HG03108 (cell line): ENCODE data around the gene BIRC7.
A peak's percentile ranks its signal among the peaks of the same experiment; 100 is the strongest.

Source experiments
- ATAC-seq: cut with Tn5 transposase; IDR thresholded peaks from one replicate; pipeline ENCODE4 v1.9.1; 2021; ENCODE audit warnings: moderate library complexity; ENCODE audit not compliant: unreplicated experiment

BIRC7 gene

GRCh38 chr20:63261795-63262528, 26.3 kb downstream of the BIRC7 start:
- no peak for ATAC-seq

- no peak for ATAC-seq
These were observed 27.1 kb downstream of the BIRC7 start for GRCh38 chr20:63262836-63263235.

- no peak for ATAC-seq
These were observed 28.3 kb downstream of the BIRC7 start for GRCh38 chr20:63264000-63264399.

- ATAC-seq: no peak
These were observed 28.8 kb downstream of the BIRC7 start for GRCh38 chr20:63264519-63264918.

GRCh38 chr20:63265891-63266515, 30.3 kb downstream of the BIRC7 start:
- no peak for ATAC-seq

GRCh38 chr20:63267691-63268090, 32.0 kb downstream of the BIRC7 start:
- no peak for ATAC-seq

GRCh38 chr20:63268256-63268655, 32.6 kb downstream of the BIRC7 start:
- no peak for ATAC-seq

GRCh38 chr20:63268671-63269439, 33.1 kb downstream of the BIRC7 start:
- no peak for ATAC-seq

GRCh38 chr20:63269724-63270123, 34.0 kb downstream of the BIRC7 start:
- no peak for ATAC-seq

- no peak for ATAC-seq
These were observed 35.1 kb downstream of the BIRC7 start for GRCh38 chr20:63270606-63271325.

- peak; percentile 92 for ATAC-seq
These were observed 36.7 kb downstream of the BIRC7 start, which contains the start of gene ARFGAP1 for GRCh38 chr20:63272105-63273058. TSS of gene ARFGAP1 (plus strand) at chr20:63272813. CDS start at chr20:63275581, 2,768 bp downstream.

- ATAC-seq: no peak
These were observed 37.4 kb downstream of the BIRC7 start for GRCh38 chr20:63273059-63273579.

GRCh38 chr20:63273635-63274380, 38.1 kb downstream of the BIRC7 start:
- ATAC-seq: no peak

- ATAC-seq: no peak
These were observed 38.9 kb downstream of the BIRC7 start for GRCh38 chr20:63274381-63275228.

- no peak for ATAC-seq
These were observed 40.1 kb downstream of the BIRC7 start for GRCh38 chr20:63275825-63276224.

GRCh38 chr20:63276956-63277355, 41.3 kb downstream of the BIRC7 start:
- ATAC-seq: no peak

GRCh38 chr20:63277466-63278272, 42.0 kb downstream of the BIRC7 start:
- no peak for ATAC-seq
